Activated CD8-positive, alpha-beta T cell treated with anti-CD3 and anti-CD28 coated beads, Interleukin-2, amount 10 ng/mL, durations not matched to agents 7 days and 5 days (primary cell): ENCODE data around the gene MTNR1A. TPM values are rescaled to one million over a fixed set of nuclear protein-coding genes. Genes with fewer than 3 reads are reported as not detected.

Source experiments
- ATAC-seq: fragments of 150-1000 bp; cut with Tn5 transposase; one replicate; pipeline ENCODE4 v1.10.0; 2021; ENCODE audit warnings: moderate library complexity
- CTCF ChIA-PET: fragments of 350-600 bp; sonication (Branson Sonifier 250); formaldehyde crosslinking; loops from one replicate; lab custom pipeline; 2021; ENCODE audit warnings: antibody characterized with exemption; lab: Charles Lee
- POLR2A ChIA-PET: fragments of 350-600 bp; sonication (Branson Sonifier 250); formaldehyde crosslinking; loops from one replicate; lab custom pipeline; 2021; ENCODE audit warnings: antibody characterized with exemption; lab: Charles Lee
- DNase-seq: peaks from one replicate; pipeline ENCODE4 v3.0.0-alpha.2; 2020
- H3K27ac Mint-ChIP-seq: one replicate; pipeline ENCODE4 v1.8.0; 2021; ENCODE audit warnings: mild to moderate bottlenecking, mixed read lengths
- H3K27me3 Mint-ChIP-seq: one replicate; pipeline ENCODE4 v1.8.0; 2021; ENCODE audit warnings: low read depth, mixed read lengths
- H3K36me3 Mint-ChIP-seq: one replicate; pipeline ENCODE4 v1.8.0; 2021; ENCODE audit warnings: low read depth, mixed read lengths
- H3K4me1 Mint-ChIP-seq: one replicate; pipeline ENCODE4 v1.8.0; 2021; ENCODE audit warnings: low read depth, mixed read lengths
- H3K4me3 Mint-ChIP-seq: one replicate; pipeline ENCODE4 v1.8.0; 2021; ENCODE audit warnings: mild to moderate bottlenecking, mixed read lengths
- H3K9me3 Mint-ChIP-seq: one replicate; pipeline ENCODE4 v1.8.0; 2022; ENCODE audit warnings: mixed read lengths; ENCODE audit not compliant: insufficient read depth
- total RNA-seq, 2 experiments: library from RNA; stranded (reverse); gene quantifications; one replicate each; pipeline ENCODE4 v1.2.3, GENCODE V29; 2021

The MTNR1A gene
- total RNA-seq, 2 experiments from 2014 or later = not detected

DNA sequence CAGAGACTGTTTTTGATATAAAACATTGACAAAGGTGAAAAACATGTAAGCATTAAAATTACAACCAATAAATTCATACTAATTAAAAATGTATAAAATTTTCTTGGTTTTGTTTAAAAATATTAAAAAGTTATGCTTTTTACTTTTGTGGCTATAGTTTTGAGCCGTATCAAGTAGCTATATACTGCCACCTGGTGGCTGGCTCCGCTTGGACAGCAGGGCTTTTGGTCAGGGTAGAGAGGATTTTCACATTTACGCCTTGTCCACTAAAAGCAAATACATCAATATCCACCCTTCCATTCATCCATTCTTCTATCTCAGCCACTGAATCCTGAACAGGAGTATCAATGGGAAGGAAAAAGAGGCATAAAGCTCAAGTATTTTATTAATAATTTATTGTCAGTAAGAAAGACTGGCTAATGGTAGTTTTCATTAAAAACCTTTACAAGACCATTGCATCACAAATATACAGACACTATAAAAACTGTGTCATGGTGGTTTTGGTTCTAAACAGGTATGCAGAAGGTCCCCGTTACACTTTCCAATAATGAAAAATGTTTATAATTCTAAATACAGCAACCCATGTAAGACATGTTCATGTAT lies 32.1 kb upstream of the MTNR1A start:
- CTCF ChIA-PET = interaction anchor here (0.8 to 2.0 kb wide), 7 partner anchors 10 to 519 kb away, joined by 3 to 9 read pairs (median 3); partner anchors contain the start of gene TLR3
- Mint-ChIP-seq H3K4me1 (no peaks in the 10 kb centered on the region), H3K27me3 (no peaks in the 10 kb centered on the region), H3K9me3 (no peaks in the 10 kb centered on the region), H3K4me3 (no peak overlapping the region), H3K36me3 (no peaks in the 10 kb centered on the region), H3K27ac (no peak overlapping the region)
- peak; percentile 66 for DNase-seq
- POLR2A ChIA-PET = no interaction called here
- no peak for ATAC-seq

DNA sequence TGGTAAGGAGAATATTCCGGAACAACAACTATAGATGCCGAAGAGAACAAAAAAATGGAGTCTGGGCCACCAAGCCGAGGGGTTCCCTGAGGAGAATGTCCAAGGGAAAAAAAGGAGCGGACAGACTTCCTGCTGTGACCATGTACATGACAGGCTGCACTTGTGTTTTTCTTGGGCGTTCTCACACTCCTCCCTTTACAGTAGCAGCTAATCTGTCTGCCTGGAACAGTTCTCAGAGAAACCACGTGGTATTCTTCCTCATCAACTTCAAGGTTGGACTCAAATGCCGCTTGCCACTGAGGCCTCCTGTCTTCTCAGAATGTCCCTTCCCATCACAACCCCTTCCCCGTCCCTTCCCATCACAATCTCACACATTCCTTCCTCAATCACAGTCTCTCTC lies 30.8 kb upstream of the MTNR1A start:
- H3K36me3 Mint-ChIP-seq = no peaks in the 10 kb centered on the region
- DNase-seq = no peak
- H3K27me3 Mint-ChIP-seq = no peaks in the 10 kb centered on the region
- H3K4me3 Mint-ChIP-seq = no peak overlapping the region
- ChIA-PET POLR2A (no interaction called here), CTCF (interaction anchor here (1.6 to 2.0 kb wide), 3 partner anchors 9 to 290 kb away, joined by 3 to 9 read pairs (median 6); no protein-coding TSS in a partner anchor)
- ATAC-seq = no peak
- no peaks in the 10 kb centered on the region for H3K4me1 Mint-ChIP-seq
- H3K27ac Mint-ChIP-seq = no peak overlapping the region
- H3K9me3 Mint-ChIP-seq = no peaks in the 10 kb centered on the region

DNA sequence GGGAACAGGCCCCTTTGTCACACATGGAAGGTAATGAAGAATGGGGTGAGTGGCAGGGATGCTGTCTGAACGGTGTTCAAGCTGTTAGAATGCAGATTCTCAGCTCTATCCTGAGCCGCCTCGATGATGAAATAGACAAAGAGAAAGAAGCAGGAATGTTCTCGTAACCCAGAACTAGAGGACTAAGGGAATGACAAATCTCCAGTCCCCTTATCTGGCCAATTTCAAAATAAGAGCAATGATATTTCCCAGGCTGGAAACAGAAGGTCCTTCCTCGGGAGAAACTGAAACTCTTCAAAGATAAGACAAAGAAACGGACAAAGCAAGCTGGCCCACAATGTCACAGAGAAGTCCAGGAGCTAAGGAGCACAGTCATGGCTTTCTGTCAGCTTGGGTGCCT lies 29.5 kb upstream of the MTNR1A start:
- DNase-seq (no peak), ATAC-seq (no peak)
- H3K4me1 Mint-ChIP-seq = no peaks in the 10 kb centered on the region
- H3K4me3 Mint-ChIP-seq = no peak overlapping the region
- no peaks in the 10 kb centered on the region for H3K9me3 Mint-ChIP-seq
- no peaks in the 10 kb centered on the region for H3K36me3 Mint-ChIP-seq
- ChIA-PET POLR2A (no interaction called here), CTCF (no interaction called here)
- no peak overlapping the region for H3K27ac Mint-ChIP-seq
- no peaks in the 10 kb centered on the region for H3K27me3 Mint-ChIP-seq

DNA sequence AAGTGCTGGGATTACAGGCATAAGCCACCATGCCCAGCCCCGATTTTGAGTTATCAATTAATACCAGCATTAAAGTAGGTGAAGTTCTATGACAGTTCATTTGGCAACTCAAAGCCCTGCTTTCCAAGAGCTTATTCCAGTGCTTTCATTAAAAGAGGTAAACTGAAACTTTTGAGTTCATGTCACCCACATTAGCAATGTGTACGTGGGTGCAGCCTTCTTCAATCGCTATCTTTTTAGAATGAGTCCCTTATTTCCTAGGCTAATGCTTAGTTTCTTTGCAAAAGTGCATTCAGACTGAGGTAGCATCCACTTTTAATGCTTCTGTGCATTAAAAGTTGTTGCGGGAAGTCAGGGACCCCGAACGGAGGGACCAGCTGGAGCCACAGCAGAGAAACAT lies 26.1 kb upstream of the MTNR1A start:
- DNase-seq = no peak
- H3K4me1 Mint-ChIP-seq = no peaks in the 10 kb centered on the region
- no peak overlapping the region for H3K4me3 Mint-ChIP-seq
- ATAC-seq = no peak
- H3K27me3 Mint-ChIP-seq = no peaks in the 10 kb centered on the region
- no peaks in the 10 kb centered on the region for H3K36me3 Mint-ChIP-seq
- H3K9me3 Mint-ChIP-seq = no peaks in the 10 kb centered on the region
- no peak overlapping the region for H3K27ac Mint-ChIP-seq
- CTCF ChIA-PET = no interaction called here
- POLR2A ChIA-PET = no interaction called here

DNA sequence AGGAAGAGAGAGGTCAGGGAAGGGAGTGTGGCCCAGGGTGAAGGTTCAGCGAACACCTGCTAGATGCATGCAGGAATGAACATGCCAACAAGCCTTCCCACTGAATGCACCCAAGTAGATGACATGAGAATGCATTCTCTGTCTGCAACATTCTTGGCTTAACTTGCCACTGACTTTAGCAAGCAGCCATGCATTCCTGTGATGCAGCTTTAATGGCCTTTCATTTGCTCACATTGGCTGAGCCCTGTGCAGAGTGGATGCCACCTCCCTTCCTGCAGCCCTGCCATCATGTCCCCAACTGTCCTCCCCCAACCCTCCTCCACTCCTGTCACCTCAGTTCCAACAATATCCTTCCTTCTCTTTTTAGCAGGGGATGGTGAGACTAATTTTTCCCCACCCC lies 25.3 kb upstream of the MTNR1A start:
- H3K36me3 Mint-ChIP-seq = no peaks in the 10 kb centered on the region
- CTCF ChIA-PET = no interaction called here

DNA sequence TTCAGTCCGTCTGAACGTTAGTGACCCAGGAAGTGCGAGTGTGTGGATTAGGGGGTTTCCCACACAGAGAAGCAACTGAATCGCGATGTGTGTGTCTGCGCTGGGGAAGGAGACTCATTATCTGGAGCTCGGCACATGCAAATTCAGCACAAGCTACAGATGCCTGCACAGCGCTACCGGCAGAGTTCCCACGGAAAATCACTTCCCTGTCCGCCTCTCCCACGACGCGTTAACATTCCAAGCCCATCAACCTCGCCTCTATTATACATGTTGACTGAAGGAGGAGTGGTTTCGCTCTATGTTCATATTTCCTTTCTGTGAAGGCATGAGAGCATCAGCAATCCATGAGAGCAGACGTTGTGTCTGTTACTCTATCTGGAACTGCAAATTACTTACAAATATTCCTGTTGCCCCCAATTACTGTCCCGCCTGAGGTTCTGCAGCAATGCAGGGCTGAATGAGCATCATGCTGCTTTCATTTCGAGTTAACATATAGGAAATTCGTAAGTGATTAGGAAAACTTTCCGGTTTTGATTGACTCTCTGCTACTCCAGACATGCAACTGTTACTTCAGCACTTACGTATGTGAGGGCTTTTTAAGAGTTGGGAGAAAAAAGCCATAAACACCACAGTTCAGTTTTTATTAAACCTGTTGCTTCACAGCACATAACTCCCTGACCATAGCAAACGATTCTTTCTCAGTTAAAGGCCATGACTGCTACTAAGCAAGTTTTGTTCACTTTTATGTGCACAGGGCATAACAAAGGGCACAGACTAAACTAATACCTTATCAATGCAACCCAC lies 15.0 kb upstream of the MTNR1A start:
- POLR2A ChIA-PET = no interaction called here
- Mint-ChIP-seq H3K27me3 (no peaks in the 10 kb centered on the region), H3K4me1 (no peaks in the 10 kb centered on the region), H3K9me3 (no peaks in the 10 kb centered on the region), H3K27ac (no peak overlapping the region), H3K36me3 (no peaks in the 10 kb centered on the region), H3K4me3 (no peak overlapping the region)
- DNase-seq (no peak), ATAC-seq (no peak)
- CTCF ChIA-PET = no interaction called here

More for the DNA sequence above, 25.3 kb upstream of the MTNR1A start:
- H3K4me3 Mint-ChIP-seq = no peak overlapping the region
- ATAC-seq (no peak), DNase-seq (no peak)
- H3K9me3 Mint-ChIP-seq = no peaks in the 10 kb centered on the region
- no peaks in the 10 kb centered on the region for H3K27me3 Mint-ChIP-seq
- H3K4me1 Mint-ChIP-seq = no peaks in the 10 kb centered on the region
- no peak overlapping the region for H3K27ac Mint-ChIP-seq
- POLR2A ChIA-PET = no interaction called here

DNA sequence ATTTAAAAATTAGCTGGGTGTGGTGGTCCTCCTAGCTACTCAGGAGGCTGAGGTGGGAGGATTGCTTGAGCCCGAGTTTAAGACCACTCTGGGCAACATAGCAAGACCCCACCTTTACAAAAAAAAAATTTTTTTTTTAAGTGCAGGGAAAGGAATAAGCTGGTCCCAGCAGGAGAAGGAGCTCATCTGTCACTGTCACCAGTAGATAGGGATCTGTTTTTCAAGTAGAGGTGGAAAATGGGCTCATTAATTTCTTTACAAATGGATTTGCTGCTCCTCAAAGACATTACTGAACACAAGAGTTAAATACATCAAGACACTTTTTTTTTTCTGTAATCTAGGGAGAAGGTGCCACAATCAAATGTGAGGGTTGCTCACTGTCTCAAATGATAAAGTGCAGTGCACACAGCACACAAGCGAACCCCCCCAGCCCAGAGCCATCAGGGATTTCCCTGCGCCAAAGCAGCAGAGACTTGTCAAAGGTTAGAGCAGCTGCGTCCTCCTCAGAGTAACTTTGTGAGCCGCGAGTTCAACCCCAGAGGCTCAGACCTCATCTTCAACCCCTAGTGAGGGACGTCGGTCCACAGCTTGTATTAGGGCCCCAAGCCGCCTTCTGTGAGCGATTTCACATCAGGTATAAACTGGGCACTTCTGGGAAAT lies 14.3 kb upstream of the MTNR1A start:
- DNase-seq = no peak
- no peaks in the 10 kb centered on the region for H3K4me1 Mint-ChIP-seq
- H3K4me3 Mint-ChIP-seq = no peak overlapping the region
- H3K36me3 Mint-ChIP-seq = no peaks in the 10 kb centered on the region
- no peak overlapping the region for H3K27ac Mint-ChIP-seq
- no peak for ATAC-seq
- POLR2A ChIA-PET = no interaction called here
- CTCF ChIA-PET = no interaction called here
- no peaks in the 10 kb centered on the region for H3K27me3 Mint-ChIP-seq
- H3K9me3 Mint-ChIP-seq = no peaks in the 10 kb centered on the region

DNA sequence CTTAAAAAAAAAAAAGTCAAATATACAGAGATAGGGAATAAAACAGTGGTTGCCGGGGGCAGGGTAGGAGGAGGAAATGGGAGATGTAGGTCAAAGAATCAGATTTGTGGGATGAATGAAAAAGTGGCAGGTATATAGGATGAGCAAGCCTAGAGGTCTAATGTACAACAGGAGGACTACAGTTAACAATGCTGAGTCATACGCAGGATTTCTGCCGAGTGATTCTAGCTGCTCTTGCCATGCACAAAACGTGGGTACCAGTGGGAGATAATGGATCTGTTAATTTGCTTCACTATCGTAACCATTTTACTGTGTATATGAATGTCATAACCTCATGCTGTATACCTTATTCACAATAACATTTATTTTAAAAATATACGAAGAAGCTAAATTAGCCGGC lies 10.7 kb upstream of the MTNR1A start:
- H3K36me3 Mint-ChIP-seq = no peaks in the 10 kb centered on the region
- no peaks in the 10 kb centered on the region for H3K4me1 Mint-ChIP-seq
- H3K9me3 Mint-ChIP-seq = no peaks in the 10 kb centered on the region
- no peak overlapping the region for H3K27ac Mint-ChIP-seq
- ATAC-seq (no peak), DNase-seq (no peak)
- ChIA-PET POLR2A (no interaction called here), CTCF (no interaction called here)
- H3K27me3 Mint-ChIP-seq = no peaks in the 10 kb centered on the region
- no peak overlapping the region for H3K4me3 Mint-ChIP-seq

DNA sequence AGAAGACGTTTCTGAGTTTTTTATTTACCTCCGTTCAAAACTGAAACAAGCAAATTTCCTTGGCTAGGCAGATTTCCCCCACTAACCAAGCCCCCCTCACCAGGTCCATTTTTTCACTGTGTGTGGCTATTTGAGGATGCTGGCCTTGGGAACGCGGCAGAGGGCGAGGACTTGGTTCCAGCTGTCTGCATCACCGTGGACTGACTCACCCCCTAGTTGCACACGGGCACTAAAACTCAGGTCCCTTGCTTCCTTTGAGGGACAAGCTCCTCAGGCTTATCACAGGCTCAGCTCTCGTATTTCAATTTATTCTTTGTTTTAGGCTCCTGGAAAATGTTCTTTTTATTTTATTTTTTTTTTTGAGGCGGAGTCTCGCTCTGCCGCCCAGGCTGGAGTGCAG lies 8.4 kb upstream of the MTNR1A start:
- ChIA-PET CTCF (no interaction called here), POLR2A (no interaction called here)
- no peaks in the 10 kb centered on the region for H3K36me3 Mint-ChIP-seq

DNA sequence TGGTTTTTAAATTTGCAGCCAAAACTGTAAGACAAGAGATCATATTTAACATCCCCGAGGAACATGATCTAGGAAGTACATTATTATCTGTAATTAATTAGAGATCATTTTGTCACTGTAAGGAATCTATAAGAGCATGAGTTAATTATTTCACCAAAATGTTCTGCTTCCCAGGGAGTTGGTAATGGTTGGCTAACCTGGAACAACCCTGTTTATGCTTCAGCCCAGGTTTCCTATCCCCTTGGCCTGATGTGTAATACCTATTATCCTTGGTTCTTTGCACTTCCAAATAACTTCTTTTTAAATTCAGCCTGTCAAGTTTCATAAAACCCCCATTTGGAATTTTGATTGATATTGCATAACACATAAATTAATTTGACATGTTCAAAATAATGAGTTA lies 6.4 kb upstream of the MTNR1A start:
- H3K4me3 Mint-ChIP-seq = no peak overlapping the region
- H3K36me3 Mint-ChIP-seq = no peaks in the 10 kb centered on the region
- H3K4me1 Mint-ChIP-seq = no peaks in the 10 kb centered on the region
- ATAC-seq (no peak), DNase-seq (no peak)
- H3K9me3 Mint-ChIP-seq = no peaks in the 10 kb centered on the region
- ChIA-PET POLR2A (no interaction called here), CTCF (no interaction called here)
- H3K27me3 Mint-ChIP-seq = no peaks in the 10 kb centered on the region
- no peak overlapping the region for H3K27ac Mint-ChIP-seq

More for the DNA sequence above, 8.4 kb upstream of the MTNR1A start:
- no peak overlapping the region for H3K4me3 Mint-ChIP-seq
- no peaks in the 10 kb centered on the region for H3K27me3 Mint-ChIP-seq
- no peaks in the 10 kb centered on the region for H3K4me1 Mint-ChIP-seq
- H3K9me3 Mint-ChIP-seq = no peaks in the 10 kb centered on the region
- no peak overlapping the region for H3K27ac Mint-ChIP-seq
- no peak for DNase-seq
- no peak for ATAC-seq

DNA sequence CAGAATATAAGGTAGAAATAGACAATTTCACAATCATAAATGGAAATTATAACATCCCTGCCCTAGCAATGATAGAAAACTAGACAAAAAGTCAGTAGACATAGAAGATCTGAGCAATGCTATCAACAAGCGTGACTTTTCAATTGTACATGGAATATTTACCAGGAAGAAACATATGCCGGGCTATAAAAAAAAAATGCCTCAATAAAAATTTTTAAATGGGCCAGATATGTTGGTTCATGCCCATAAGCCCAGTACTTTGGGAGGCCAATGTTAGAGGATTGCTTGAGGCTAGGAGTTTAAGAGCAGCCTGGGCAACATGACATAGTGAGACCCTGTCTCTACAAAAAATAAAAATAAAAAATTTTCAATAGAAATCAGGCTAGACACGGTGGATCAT lies 5.3 kb upstream of the MTNR1A start:
- DNase-seq = no peak
- ChIA-PET POLR2A (no interaction called here), CTCF (no interaction called here)
- Mint-ChIP-seq H3K36me3 (peaks cover 3% of the 10 kb centered on the region), H3K27ac (no peak overlapping the region), H3K4me1 (no peaks in the 10 kb centered on the region), H3K4me3 (no peak overlapping the region), H3K9me3 (no peaks in the 10 kb centered on the region), H3K27me3 (peaks cover 5% of the 10 kb centered on the region)
- ATAC-seq = no peak

DNA sequence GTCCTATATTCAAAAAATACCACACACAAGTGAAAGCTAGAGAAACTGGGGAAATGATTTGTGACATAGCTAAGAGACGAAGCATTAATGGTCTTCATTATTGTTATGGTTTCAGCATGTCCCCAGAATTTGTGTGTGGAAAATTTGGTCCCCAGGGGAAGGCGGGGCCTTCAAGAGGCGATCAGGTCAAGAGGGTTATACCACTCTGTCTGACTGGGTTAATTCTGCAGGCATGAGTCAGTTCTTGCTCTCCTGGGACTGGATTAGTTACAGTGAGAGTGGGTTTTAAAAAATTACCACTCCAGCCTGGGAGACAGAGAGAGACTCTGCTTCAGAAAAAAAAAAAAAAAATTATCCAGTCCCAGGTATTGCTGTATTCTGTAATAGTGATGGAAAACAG lies 2.1 kb upstream of the MTNR1A start:
- H3K4me3 Mint-ChIP-seq = no peak overlapping the region
- DNase-seq = no peak
- H3K4me1 Mint-ChIP-seq = no peaks in the 10 kb centered on the region
- peaks cover 3% of the 10 kb centered on the region for H3K36me3 Mint-ChIP-seq
- H3K9me3 Mint-ChIP-seq = peaks cover 4% of the 10 kb centered on the region
- ChIA-PET POLR2A (no interaction called here), CTCF (no interaction called here)
- no peak overlapping the region for H3K27ac Mint-ChIP-seq
- peaks cover 14% of the 10 kb centered on the region for H3K27me3 Mint-ChIP-seq
- no peak for ATAC-seq
